Ectodermal cell (in vitro differentiated cells): Measurements from ENCODE around the gene PHLPP2.

ENCODE experiments used
- H3K27ac ChIP-seq: 2 replicates; pipeline ENCODE4 v1.7.0; 2013; ENCODE audit warnings: mild to moderate bottlenecking, low read depth, low read length; ENCODE audit not compliant: insufficient read depth, poor library complexity, severe bottlenecking
- H3K27me3 ChIP-seq: 2 replicates; pipeline ENCODE4 v1.7.0; 2013; ENCODE audit warnings: mild to moderate bottlenecking, low read length; ENCODE audit not compliant: insufficient read depth, control insufficient read depth, poor library complexity, severe bottlenecking
- H3K36me3 ChIP-seq: one replicate; pipeline ENCODE4 v1.7.0; 2013; ENCODE audit warnings: low read length; ENCODE audit not compliant: control insufficient read depth, insufficient read depth
- H3K4me1 ChIP-seq: one replicate; pipeline ENCODE4 v1.7.0; 2013; ENCODE audit warnings: low read length; ENCODE audit not compliant: control insufficient read depth, insufficient read depth
- H3K4me3 ChIP-seq: 2 replicates; pipeline ENCODE4 v1.7.0; 2013; ENCODE audit warnings: low read depth, low read length, control low read depth; ENCODE audit not compliant: insufficient read depth
- H3K9me3 ChIP-seq: 2 replicates; pipeline ENCODE4 v1.7.0; 2013; ENCODE audit warnings: mild to moderate bottlenecking, low read length, moderate library complexity; ENCODE audit not compliant: control insufficient read depth
- WGBS, 2 experiments: methylation state at CpG; one replicate each; pipeline ENCODE4 v1.1.7; 2013; ENCODE audit warnings: missing lambda C conversion rate in 2 of 2; 5-methylcytosine and 5-hydroxymethylcytosine counted together

Gene PHLPP2

DNA sequence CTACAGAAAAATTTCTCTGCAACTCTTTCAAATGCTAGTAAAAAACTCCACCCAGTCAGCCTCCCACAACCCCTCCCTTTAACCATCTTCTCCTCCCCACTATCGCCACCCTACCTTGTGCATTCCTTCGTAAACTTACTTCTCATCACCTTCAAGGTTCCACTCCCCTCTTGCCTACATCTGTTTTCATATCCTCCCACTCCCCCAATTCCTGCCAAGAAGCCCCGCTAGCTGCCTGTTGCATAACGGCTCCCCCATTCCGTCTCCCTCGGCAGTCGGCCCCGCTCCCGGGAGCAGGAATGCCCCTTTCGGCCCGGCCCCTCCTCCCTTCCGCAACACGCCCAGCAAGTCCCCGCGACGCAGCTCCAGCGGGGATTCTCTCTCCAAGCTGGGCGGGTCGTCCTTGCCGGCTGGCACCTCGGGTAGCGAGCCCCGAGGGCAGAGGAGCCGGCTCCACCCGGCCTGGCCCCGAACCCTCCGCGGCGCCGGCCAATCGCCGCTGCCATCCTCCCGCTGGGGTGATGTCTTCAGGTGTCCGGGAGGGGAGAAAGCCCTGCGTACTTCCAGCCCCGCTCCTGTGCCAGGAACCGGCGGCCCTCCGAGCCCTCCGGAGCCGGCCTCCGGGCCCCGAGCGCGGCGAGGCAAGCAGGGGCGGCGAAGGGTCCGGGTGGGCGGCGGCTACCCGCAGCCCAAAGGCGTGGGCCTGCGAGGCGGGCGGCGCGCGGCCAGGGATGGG, 1.5 kb downstream of the PHLPP2 start:
- Histone ChIP-seq H3K27ac (peak overlapping the region; percentile 83), H3K9me3 (no peaks in the 10 kb centered on the region), H3K4me3 (peak overlapping the region; percentile 82), H3K4me1 (peaks cover 11% of the 10 kb centered on the region), H3K36me3 (no peaks in the 10 kb centered on the region), H3K27me3 (peaks cover 21% of the 10 kb centered on the region)
- 0% methylated on average over 59 of the region's 59 CpGs for WGBS, 2 experiments

DNA sequence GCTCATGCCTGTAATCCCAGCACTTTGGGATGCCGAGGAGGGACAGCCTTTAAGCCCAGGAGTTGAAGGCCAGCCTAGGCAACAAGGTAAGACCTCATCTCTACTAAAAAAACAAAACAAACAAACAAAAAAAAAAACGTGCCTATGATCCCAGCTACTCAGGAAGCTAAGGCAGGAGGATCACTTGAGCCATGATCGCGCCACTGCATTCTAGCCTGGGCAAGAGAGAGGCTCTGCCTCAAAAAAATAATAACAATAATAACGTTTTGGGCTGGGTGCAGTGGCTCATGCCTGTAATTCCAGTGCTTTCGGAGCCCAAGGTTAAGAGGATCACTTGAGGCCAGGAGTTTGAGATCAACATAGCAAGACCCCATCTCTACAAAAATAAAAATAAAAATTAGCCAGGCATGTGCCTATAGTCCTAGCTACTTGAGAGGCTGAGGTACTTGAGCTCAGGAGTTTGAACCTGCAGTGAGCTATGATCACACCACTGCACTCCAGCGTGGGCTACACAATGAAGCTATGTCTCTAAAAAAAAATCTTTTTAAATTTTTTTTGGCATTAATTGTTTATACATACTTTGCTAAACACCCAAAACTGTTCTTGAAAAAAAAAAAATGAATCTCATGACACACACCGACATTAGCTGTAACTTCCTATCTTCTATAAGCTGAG, 3.3 kb downstream of the PHLPP2 start:
- no peak overlapping the region for H3K4me3 ChIP-seq
- peaks cover 21% of the 10 kb centered on the region for H3K27me3 ChIP-seq
- H3K27ac ChIP-seq, result no peak overlapping the region
- no peaks in the 10 kb centered on the region for H3K9me3 ChIP-seq
- H3K4me1 ChIP-seq, result peaks cover 11% of the 10 kb centered on the region
- no peaks in the 10 kb centered on the region for H3K36me3 ChIP-seq
- 76 to 78% methylated on average over 7 to 8 of the region's 8 CpGs for WGBS, 2 experiments

DNA sequence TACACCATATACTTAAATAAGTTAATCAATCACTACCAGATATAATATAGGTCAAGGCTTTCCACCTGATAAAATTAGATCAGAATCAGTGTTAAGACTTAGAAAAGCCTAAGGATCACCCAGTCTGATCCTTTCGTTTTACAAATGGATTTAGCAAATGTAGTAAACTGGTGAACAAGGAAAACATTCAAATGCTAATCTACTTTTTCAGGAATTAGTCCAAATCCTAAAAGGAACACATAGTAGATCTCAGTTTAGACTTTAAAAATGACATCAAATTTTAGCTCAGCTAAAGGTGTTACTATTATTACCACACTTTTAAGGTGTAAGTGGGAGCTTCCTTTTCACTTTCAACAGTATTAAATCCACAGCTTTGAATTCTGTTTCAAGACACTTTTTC, 12.0 kb downstream of the PHLPP2 start:
- H3K36me3 ChIP-seq, result peaks cover 4% of the 10 kb centered on the region
- no peaks in the 10 kb centered on the region for H3K4me1 ChIP-seq
- no peaks in the 10 kb centered on the region for H3K9me3 ChIP-seq
- no peaks in the 10 kb centered on the region for H3K27me3 ChIP-seq
- H3K27ac ChIP-seq, result no peak overlapping the region
- 50% methylated on average over 1 of the region's 1 CpG; no CpG with 5 or more reads in 1 of the 2 experiments for WGBS, 2 experiments
- no peak overlapping the region for H3K4me3 ChIP-seq

DNA sequence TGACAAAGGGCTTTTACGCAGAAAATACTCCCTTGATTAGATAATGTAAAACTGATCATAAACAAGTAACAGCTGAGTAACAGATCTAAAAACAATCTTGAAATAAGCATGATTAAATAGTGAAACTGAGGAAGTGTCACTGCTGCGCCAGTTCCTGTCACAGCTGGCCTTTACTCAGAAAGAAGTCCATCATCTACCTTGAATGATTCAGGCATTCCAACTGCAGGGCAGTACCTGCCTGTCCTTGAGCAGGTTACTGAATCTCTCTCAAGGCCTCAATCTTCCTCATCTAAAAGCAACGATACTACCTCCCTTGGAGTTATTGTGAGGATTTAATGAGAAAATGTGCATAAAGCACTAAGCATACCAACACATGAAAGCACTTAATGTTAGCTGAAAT, 12.7 kb downstream of the PHLPP2 start:
- Histone ChIP-seq H3K4me3 (no peak overlapping the region), H3K27ac (no peak overlapping the region), H3K4me1 (no peaks in the 10 kb centered on the region), H3K9me3 (no peaks in the 10 kb centered on the region), H3K36me3 (peaks cover 4% of the 10 kb centered on the region), H3K27me3 (no peaks in the 10 kb centered on the region)
- 82 to 85% methylated on average over 1 to 3 of the region's 3 CpGs for WGBS, 2 experiments

DNA sequence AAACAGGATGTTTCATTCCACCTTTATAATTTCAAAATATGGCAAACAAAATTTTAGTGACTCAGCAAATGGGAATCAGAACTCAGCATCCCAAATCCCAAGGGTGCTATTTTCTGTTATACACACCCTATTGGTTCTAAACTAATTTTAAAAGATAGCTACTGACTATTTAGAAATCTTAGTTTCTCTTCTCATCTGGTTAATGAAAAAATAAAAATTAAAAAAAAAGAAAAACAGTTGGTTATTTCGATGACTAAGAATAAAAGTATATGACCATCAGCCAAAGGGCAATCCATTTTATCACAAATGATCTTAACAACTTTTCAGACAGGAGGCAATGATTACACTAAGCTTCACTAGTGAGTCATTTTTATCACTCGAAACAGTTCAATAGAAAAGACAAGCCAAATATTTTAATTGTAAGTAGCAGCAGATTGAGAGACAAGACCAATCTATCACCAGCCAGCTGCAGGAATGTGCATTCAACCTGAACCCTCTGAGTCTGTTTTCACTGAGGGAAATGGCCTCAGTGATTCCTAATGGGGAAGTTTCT, 15.2 kb downstream of the PHLPP2 start:
- H3K27me3 ChIP-seq, result no peaks in the 10 kb centered on the region
- no peak overlapping the region for H3K27ac ChIP-seq
- WGBS, 2 experiments, result 94 to 100% methylated on average over 1 to 2 of the region's 2 CpGs
- H3K4me3 ChIP-seq, result no peak overlapping the region
- H3K9me3 ChIP-seq, result no peaks in the 10 kb centered on the region
- H3K36me3 ChIP-seq, result peaks cover under 1% of the 10 kb centered on the region
- H3K4me1 ChIP-seq, result no peaks in the 10 kb centered on the region

DNA sequence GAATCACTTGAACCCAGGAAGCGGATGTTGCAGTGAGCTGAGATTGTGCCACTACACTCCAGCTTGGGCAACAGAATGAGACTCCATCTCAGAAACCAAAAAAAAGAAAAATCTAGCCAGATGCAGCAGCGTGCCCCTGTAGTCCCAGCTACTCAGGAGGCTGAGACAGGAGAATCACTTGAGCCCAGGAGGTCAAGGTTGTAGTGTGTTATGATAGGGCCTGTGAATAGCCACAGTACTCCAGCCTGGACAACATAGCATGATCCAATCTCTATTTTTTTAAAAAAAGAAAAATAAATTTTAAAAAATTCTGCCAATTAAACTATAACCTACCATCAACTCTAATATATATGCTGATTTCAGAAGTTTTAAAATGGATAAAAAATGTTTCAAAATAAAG, 15.8 kb downstream of the PHLPP2 start:
- Histone ChIP-seq H3K4me3 (no peak overlapping the region), H3K27ac (no peak overlapping the region), H3K27me3 (no peaks in the 10 kb centered on the region), H3K9me3 (no peaks in the 10 kb centered on the region), H3K4me1 (no peaks in the 10 kb centered on the region), H3K36me3 (no peaks in the 10 kb centered on the region)
- WGBS, 2 experiments, result 91 to 96% methylated on average over 2 of the region's 2 CpGs

DNA sequence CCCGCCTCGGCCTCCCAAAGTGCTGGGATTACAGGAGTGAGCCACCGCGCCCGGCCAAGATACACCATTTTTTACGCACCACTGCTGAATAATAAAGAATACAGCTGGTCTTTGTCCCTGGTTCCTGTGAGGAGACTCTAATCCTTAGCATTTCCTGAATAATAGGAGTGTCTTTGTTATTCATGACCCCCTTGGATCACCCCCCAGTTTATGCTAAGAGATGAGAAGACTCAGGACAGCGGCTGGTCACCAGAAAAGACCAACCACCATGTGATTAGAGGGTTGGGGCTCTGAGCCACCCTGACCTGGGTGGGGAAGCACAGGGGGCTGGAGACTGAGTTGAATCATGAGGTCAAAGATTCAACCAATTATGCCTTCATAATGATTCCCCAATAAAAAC, 17.3 kb downstream of the PHLPP2 start:
- H3K27ac ChIP-seq, result no peak overlapping the region
- no peaks in the 10 kb centered on the region for H3K4me1 ChIP-seq
- no peaks in the 10 kb centered on the region for H3K27me3 ChIP-seq
- WGBS, 2 experiments, result 70 to 71% methylated on average over 7 of the region's 7 CpGs
- H3K36me3 ChIP-seq, result peaks cover 4% of the 10 kb centered on the region
- no peaks in the 10 kb centered on the region for H3K9me3 ChIP-seq
- H3K4me3 ChIP-seq, result no peak overlapping the region

DNA sequence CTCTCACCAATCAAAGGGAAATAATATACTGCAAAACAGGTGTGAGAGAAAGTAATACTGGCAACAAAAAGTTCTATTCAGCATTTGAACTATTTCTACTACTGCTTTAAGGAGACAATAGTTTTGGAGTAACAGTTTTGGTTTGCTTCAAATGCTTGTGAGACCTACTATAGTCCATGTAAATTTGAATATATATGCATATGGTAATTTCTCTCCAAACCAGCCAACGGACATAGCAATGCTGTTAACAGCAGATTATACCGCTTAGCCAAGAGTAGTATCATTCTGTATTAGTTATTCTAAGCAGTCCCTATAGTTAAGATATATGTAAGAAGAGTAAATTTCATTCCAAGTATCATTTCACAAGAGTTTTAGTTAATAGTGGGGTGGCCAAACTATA, 18.5 kb downstream of the PHLPP2 start:
- H3K27ac ChIP-seq, result no peak overlapping the region
- 90% methylated on average over 2 of the region's 2 CpGs; no CpG with 5 or more reads in 1 of the 2 experiments for WGBS, 2 experiments
- H3K9me3 ChIP-seq, result no peaks in the 10 kb centered on the region
- H3K36me3 ChIP-seq, result peaks cover 7% of the 10 kb centered on the region
- no peaks in the 10 kb centered on the region for H3K4me1 ChIP-seq
- H3K27me3 ChIP-seq, result no peaks in the 10 kb centered on the region
- no peak overlapping the region for H3K4me3 ChIP-seq

DNA sequence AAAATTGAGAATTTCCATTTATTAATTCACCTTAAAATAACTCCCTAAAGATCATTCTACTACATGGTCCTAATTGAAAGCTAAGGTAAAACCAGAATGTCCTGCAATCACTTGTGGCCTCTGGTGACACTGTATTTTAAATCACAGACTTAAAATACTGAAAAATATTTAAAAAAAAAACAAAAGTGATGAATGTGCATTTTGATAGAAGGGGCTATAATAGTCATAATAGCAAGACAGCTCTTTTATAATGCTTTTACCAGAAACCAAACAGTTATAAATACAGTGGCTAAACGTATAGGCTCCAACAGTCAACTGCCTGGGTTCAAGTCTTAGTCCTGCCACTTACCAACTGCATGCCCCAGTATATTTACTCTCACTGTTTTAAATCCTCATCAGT, 21.2 kb downstream of the PHLPP2 start:
- Histone ChIP-seq H3K36me3 (peaks cover 7% of the 10 kb centered on the region), H3K27me3 (no peaks in the 10 kb centered on the region), H3K27ac (no peak overlapping the region), H3K4me1 (no peaks in the 10 kb centered on the region), H3K9me3 (no peaks in the 10 kb centered on the region), H3K4me3 (no peak overlapping the region)
- 89 to 100% methylated on average over 1 of the region's 1 CpG for WGBS, 2 experiments

DNA sequence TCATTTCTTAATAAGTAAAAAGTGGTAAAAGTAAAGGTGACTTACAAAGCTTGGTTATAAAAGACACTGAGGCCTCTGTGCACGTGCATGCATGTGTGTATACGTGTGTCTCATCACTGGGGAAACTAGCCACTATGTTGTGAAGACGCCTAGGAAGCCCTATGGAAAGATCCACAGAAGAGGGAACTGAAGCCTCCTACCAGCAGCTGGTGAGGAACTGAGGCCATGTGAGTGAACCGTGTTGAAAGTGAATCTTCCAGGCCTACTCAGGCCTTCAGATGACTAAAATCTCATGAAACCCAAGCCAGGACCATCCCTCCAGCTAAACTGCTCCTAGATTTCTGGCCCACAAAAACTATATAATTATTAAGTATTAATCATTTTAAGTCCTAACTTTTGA, 23.7 kb downstream of the PHLPP2 start:
- no peaks in the 10 kb centered on the region for H3K9me3 ChIP-seq
- no peaks in the 10 kb centered on the region for H3K27me3 ChIP-seq
- no peak overlapping the region for H3K4me3 ChIP-seq
- 92% methylated on average over 4 of the region's 4 CpGs for WGBS, 2 experiments
- H3K27ac ChIP-seq, result no peak overlapping the region
- peaks cover 7% of the 10 kb centered on the region for H3K36me3 ChIP-seq
- H3K4me1 ChIP-seq, result no peaks in the 10 kb centered on the region
